ENCODE results near the gene POLE4. TPM values are rescaled to one million over a fixed set of nuclear protein-coding genes. Genes with fewer than 3 reads are reported as not detected.

POLE4 gene
- total and polyA plus RNA-seq, 9 of the 15 experiments (the other 6 are each of a cell fraction or from before 2014, with no cell fraction given): 25.7 to 73.7 (median 57.3) TPM

GRCh38 chr2:74953796-74954499 lies 4.5 kb upstream of the POLE4 start (continued):
- TF ChIP-seq, protein P1, sequence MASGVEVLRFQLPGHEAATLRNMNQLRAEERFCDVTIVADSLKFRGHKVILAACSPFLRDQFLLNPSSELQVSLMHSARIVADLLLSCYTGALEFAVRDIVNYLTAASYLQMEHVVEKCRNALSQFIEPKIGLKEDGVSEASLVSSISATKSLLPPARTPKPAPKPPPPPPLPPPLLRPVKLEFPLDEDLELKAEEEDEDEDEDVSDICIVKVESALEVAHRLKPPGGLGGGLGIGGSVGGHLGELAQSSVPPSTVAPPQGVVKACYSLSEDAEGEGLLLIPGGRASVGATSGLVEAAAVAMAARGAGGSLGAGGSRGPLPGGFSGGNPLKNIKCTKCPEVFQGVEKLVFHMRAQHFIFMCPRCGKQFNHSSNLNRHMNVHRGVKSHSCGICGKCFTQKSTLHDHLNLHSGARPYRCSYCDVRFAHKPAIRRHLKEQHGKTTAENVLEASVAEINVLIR (CRISPR knock-in tag; IDR thresholded peaks at IDR 0.05): no peak

DNA sequence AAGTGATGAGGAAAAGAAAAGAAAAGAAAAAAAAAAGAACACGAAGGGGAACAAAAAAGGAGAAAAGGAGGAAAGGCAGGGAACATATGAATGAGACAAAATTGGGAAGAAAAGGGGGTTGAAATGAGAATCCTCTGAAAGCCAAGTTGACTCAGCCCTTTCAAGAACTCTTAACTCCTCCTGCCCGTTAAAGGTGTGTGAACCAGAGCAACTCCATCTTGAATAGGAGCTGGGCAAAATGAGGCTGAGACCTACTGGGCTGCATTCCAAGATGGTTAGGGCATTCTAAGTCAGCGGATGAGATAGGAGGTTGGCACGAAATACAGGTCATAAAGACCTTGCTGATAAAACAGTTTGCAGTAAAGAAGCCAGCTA lies 4.0 kb upstream of the POLE4 start:
- 61% methylated on average over 3 of the region's 4 CpGs for WGBS (ENCODE audit: insufficient coverage, low coverage, missing lambda C conversion rate)

More for the DNA sequence above, 4.0 kb upstream of the POLE4 start:
- H3K9ac ChIP-seq (ENCODE audit: insufficient read depth in 1 of 2, low read depth in 2 of 2, low read length in 2 of 2): no peak overlapping the region
- FAIRE-seq: no peak
- POLR2A ChIA-PET: no interaction called here
- H3K27ac ChIP-seq (ENCODE audit: extremely low read depth, low read depth, low read length): no peak overlapping the region
- ATAC-seq: no peak
- no peak overlapping the region for H3K4me3 ChIP-seq
- no peaks in the 10 kb centered on the region for H4K20me1 ChIP-seq (replicated peaks; ENCODE audit: control insufficient read depth, insufficient read depth, low read length)
- TF ChIP-seq PML (IDR thresholded peaks at IDR 0.05; ENCODE audit: low read length) (no peak), ILK (tag; IDR thresholded peaks at IDR 0.05; ENCODE audit: borderline replicate concordance, low read depth) (peak; percentile 50; the same call in 1 of the 2 replicates), ZNF311 (CRISPR knock-in tag; IDR thresholded peaks at IDR 0.05) (0 out of 2 replicates have a peak, but pooled peaks have one; percentile 40), IRF9 (tag; IDR thresholded peaks at IDR 0.05) (peak; percentile 51; the same call in 1 of the 2 replicates), FOXP1 (CRISPR knock-in tag; IDR thresholded peaks at IDR 0.05) (no peak), FOS (IDR thresholded peaks at IDR 0.05; ENCODE audit: extremely low read depth, insufficient read length) (no peak)
- TF ChIP-seq, protein P2, sequence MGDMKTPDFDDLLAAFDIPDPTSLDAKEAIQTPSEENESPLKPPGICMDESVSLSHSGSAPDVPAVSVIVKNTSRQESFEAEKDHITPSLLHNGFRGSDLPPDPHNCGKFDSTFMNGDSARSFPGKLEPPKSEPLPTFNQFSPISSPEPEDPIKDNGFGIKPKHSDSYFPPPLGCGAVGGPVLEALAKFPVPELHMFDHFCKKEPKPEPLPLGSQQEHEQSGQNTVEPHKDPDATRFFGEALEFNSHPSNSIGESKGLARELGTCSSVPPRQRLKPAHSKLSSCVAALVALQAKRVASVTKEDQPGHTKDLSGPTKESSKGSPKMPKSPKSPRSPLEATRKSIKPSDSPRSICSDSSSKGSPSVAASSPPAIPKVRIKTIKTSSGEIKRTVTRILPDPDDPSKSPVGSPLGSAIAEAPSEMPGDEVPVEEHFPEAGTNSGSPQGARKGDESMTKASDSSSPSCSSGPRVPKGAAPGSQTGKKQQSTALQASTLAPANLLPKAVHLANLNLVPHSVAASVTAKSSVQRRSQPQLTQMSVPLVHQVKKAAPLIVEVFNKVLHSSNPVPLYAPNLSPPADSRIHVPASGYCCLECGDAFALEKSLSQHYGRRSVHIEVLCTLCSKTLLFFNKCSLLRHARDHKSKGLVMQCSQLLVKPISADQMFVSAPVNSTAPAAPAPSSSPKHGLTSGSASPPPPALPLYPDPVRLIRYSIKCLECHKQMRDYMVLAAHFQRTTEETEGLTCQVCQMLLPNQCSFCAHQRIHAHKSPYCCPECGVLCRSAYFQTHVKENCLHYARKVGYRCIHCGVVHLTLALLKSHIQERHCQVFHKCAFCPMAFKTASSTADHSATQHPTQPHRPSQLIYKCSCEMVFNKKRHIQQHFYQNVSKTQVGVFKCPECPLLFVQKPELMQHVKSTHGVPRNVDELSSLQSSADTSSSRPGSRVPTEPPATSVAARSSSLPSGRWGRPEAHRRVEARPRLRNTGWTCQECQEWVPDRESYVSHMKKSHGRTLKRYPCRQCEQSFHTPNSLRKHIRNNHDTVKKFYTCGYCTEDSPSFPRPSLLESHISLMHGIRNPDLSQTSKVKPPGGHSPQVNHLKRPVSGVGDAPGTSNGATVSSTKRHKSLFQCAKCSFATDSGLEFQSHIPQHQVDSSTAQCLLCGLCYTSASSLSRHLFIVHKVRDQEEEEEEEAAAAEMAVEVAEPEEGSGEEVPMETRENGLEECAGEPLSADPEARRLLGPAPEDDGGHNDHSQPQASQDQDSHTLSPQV (IDR thresholded peaks at IDR 0.05): peak; percentile 80
- H3K9me3 ChIP-seq (replicated peaks; ENCODE audit: control insufficient read depth, insufficient read depth, low read depth, low read length): peaks cover 10% of the 10 kb centered on the region
- CTCF ChIA-PET (ENCODE audit: low intra/inter-chr PET ratio): no interaction called here
- H3K36me3 ChIP-seq (ENCODE audit: control insufficient read depth, insufficient read depth, low read length): peaks cover 12% of the 10 kb centered on the region
- in situ Hi-C loops (cut with MboI): no loop called here
- H3K27me3 ChIP-seq (ENCODE audit: control insufficient read depth in 2 of 2, insufficient read depth in 2 of 2, low read length in 2 of 2): no peaks in the 10 kb centered on the region
- intact Hi-C loops (cut with micrococcal nuclease): no loop called here
- H3K4me2 ChIP-seq (ENCODE audit: insufficient read depth, low read length): no peak overlapping the region
- H3K79me2 ChIP-seq (ENCODE audit: control insufficient read depth, insufficient read depth, low read length): peaks cover 4% of the 10 kb centered on the region; the same call in 1 of the 3 replicates
- no peak overlapping the region for H2AFZ ChIP-seq (ENCODE audit: low read depth, low read length)
- no TSS peak for BruUV-seq (replicated peaks)
- no peaks in the 10 kb centered on the region for H3K9me1 ChIP-seq (ENCODE audit: control insufficient read depth, insufficient read depth, low read length)
- peaks cover 5% of the 10 kb centered on the region in 2 experiments; a peak in 4 of 5 replicates for H3K4me1 ChIP-seq (replicated peaks in 1 of 2; ENCODE audit: control insufficient read depth in 2 of 2, insufficient read depth in 2 of 2, low read length in 2 of 2)
- no peak for DNase-seq (ENCODE audit: extremely low read depth in 1 of 4, low spot score in 3 of 4)

All from K562 (cell line).